Left colon (tissue), 2 donors: ENCODE results near the gene BATF2. TPM values are rescaled to one million over a fixed set of nuclear protein-coding genes. Genes with fewer than 3 reads are reported as not detected.
A peak's percentile ranks its signal among the peaks of the same experiment; 100 is the strongest.
"Not testable (repeated sequence)": the region's sequence is repeated elsewhere in the genome, so short reads cannot be mapped to it uniquely, and the experiment has no call there.

Experiments used
- ATAC-seq: fragments of 200-7000 bp; cut with Tn5 transposase; one replicate; pipeline ENCODE4 v1.9.1; 2020; ENCODE audit warnings: mild to moderate bottlenecking, moderate library complexity
- DNase-seq, 2 donors: peaks; one replicate each; pipeline ENCODE4 v3.0.0-alpha.2; 2020
- intact Hi-C, 2 donors: fragments of 100-400 bp; cut with DNase I in 1 of 2; cut with micrococcal nuclease in 1 of 2; formaldehyde crosslinking; loops; one replicate each; pipeline versions ENCODE4 v1.11.2 to v1.14.0; 2022; cut with DNase I, micrococcal nuclease
- microRNA-seq, 2 donors: library from miRNA; unstranded; fragments of <30 nt; microRNA quantifications; one replicate each; pipeline versions ENCODE4 v1.1.0 to v1.2.0, GENCODE V29; 2020
- total RNA-seq, 2 donors: library from RNA; stranded (reverse); fragmentation: NEBNext Ultra II Directional; extraction: Animal tissue kit (Norgen Biotek cat#: 25700); gene quantifications; one replicate each; pipeline ENCODE4 v1.2.1, GENCODE V29; 2021
- donor health status: DM: no; HTN: no; CAD: no.
- donor health status: DM: yes; HTN: yes; CAD: no.

BATF2 gene
- total RNA-seq, 2 donors from 2014 or later, result 17.4 to 17.6 TPM

DNA sequence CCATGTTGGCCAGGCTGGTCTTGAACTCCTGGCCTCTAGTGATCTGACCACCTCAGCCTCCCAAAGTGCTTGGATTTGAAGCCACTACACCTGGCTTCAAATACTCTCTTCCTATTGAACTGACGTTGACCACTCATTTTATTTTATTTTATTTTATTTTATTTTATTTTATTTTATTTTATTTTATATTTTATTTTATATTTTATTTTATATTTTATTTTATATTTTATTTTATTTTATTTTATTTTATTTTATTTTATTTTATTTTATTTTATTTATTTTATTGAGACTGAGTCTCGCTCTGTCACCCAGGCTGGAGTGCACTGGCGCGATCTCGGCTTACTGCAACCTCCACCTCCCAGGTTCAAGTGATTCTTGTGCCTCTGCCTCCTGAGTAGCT, 13.4 kb downstream of the BATF2 start:
- intact Hi-C loops, result loop anchor here in 1 of 2 donors (10.0 kb wide), 1 partner anchor 49 kb away; the partner anchor contains the start of gene GPHA2
- ATAC-seq, DNase-seq: not testable (repeated sequence)

DNA sequence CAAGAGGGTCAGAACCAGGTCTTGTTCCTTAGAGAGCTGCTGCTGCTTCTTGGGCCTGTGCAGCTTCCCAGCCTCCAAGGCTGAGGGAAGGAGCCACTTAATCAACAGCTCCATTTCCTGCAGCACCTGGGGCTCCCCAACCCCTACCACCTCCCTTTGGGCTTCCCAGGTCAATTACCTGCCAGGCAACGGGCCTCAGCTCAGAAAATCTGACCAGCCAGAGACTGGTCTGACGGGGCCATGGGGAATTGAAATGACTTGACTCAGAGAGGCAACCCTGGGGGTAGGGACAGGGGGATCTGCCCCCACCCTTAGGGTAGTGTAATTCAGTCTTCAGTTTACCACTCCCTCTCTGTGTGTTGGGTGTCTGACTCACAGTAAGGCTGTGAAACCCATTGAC, 20.1 kb downstream of the BATF2 start:
- DNase-seq, result no peak
- no peak for ATAC-seq
- intact Hi-C loops, result no loop called here

DNA sequence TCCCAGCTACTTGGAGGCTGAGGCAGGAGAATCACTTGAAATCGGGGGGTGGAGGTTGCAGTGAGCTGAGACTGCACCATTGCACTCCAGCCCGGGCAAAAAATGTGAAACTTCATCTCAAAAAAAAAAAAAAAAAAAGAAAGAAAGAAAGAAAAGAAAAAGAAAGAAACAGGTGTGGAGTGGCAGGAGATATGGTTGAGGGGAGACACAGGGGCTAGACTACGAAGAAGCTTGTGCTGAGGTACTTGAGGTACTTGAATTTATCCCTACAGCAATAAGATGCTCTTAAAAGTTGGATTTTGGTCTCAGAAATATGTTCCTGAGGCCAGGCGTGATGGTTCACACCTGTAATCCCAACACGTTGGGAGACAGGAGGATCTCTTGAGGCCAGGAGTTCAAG, 22.6 kb downstream of the BATF2 start:
- no peak for DNase-seq
- intact Hi-C loops, result no loop called here
- no peak for ATAC-seq

DNA sequence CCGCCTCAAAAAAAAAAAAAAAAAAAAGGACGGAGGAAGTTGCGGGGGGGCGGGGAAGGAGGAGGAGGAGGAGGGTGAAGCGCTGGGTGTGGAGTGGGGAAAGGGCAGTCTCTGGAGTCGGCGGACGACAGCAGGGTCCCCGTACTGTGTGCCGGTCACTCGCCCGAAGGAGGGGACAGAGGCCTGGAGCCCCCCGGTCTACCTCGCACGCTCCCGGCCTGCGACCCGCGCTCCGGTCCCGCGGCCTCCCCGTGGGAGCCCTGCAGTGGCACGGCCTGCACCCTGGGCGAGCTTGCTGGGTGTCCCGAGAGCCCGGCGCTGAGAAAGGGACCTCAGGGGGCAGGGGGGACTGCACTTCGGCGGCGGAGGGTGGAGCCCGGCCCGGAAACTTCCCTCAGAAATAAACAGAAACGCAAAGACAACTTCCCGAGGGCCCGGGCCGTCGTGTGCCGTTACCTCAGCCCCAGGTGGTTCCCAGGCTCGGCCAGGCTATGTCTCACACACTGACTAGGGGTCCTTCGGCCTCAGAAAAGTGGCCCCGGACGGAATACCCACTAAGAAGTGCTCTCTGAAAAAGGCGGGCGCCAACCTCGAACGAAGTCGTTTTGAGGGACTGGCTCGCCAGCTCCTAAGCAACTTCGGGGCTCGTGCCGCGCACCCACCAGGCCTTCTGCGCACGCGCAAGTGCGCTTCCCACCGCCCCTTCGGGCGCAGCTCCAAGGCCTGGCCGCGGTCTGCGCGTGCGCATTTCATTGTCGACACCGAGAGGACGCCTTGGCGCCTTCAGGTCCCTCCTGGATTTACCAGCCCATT, 25.1 kb downstream of the BATF2 start, which contains the start of gene MAJIN:
Gene MAJIN (minus strand): TSS at position 688 of the 813 bp plus-strand sequence. CDS start 12,703 bp downstream, outside the sequence.
- DNase-seq, result peak; percentile 83 to 92
- ATAC-seq, result peak; percentile 51
- intact Hi-C loops, result no loop called here

DNA sequence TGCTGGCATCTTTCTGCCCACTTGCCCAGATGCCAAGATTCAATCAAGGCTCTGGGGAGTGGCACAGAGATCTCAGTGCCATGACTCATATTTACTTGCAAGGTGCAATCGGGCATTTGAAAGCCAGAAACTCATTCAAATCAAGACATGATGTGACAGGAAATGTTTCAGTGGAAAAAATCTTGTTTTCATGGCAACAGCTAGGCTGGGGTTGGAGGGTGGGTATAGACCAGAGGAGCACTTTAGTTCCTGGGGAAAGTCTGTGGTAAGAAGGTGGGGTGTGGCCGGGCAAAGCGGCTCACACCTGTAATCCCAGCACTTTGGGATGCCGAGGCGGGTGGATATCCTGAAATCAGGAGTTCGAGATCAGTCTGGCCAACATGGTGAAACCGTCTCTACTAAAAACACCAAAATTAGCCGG, 26.0 kb downstream of the BATF2 start:
- ATAC-seq (peak; percentile 57), DNase-seq (peak in 1 of 2 donors; percentile 45)
- intact Hi-C loops, result no loop called here

DNA sequence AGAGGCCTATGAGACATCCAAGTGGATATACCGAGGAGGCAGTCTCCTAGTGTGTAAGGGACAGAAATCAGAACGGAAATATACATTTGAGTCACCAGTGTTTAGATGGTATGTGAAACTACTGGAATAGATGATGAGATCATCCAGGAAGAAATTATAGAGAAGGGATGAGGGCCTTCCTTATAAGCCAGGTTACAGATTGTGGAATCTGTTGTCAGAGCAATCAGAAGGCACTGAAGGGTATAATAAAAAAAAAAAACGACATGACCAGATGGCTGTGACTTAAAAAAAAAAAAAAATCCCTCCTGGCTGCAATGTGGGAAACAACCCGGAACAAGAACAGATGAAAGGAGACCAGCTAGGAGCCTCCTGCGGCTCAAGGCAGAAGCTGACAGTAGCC, 27.6 kb downstream of the BATF2 start:
- intact Hi-C loops, result no loop called here
- DNase-seq (peak in 1 of 2 donors; percentile 24), ATAC-seq (peak; percentile 92)

DNA sequence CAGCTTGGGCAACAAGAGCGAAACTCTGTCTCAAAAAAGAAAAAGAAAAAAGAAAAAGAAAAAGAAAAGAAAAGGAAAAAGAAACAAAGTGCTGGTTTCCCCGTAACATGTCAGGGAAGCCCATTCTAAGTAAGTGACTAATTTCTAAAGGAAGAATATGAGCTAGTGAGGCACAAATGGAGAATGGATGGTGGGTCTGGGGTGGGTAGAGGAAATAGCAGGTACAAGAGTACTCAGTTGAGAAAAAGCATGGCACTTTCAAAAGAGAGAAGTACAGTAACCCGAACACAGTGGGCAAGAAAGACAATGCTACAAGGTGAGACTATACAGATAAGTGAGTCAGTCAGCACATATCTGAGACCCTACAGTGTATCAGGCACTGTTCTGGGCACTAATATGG, 29.4 kb downstream of the BATF2 start:
- ATAC-seq (no peak), DNase-seq (no peak)
- intact Hi-C loops, result no loop called here

DNA sequence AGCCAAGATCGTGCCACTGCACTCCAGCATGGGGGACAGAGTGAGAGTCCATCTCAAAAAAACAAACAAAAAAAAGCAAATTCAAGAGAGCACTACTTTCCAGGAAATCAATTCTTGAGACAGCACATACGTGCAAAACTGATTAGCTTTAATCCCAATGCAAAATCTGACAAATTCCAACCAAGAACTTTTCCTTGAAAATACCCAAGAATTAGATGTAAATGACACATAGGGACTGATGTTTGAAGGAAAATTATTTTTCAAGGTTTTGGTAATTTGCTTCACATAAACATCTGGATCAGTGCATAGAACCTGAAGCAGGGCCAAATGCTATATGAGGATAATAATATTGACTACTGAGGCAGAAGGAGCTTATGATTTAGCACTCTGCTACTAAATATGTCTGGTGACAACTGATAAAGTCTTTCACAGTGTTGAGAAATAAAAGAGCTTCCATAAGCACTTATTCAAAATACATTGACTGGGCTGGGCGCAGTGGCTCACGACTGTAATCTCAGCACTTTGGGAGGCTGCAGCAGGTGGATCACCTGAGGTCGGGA, 33.6 kb downstream of the BATF2 start:
- DNase-seq, result no peak
- no peak for ATAC-seq
- intact Hi-C loops, result no loop called here

DNA sequence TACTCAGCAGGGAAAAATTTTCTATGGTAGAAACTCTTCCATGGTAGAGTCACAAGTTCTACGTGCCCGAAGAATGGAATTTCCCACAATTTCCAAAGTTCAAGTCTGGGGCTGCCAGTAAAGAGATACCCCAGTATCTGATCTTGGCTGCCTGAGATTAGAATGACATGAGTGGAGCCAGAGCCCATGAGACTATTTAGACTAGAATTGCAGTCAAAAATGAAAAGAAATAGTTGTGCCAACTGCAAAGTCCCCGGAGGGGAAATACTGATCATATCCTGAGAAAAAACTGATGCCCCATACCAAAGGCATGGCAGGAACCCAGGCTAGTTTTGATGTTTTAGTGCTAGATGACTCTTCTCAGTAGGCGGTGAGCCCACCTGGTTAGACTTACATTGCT, 36.1 kb downstream of the BATF2 start:
- no peak for ATAC-seq
- no peak for DNase-seq
- intact Hi-C loops, result no loop called here

DNA sequence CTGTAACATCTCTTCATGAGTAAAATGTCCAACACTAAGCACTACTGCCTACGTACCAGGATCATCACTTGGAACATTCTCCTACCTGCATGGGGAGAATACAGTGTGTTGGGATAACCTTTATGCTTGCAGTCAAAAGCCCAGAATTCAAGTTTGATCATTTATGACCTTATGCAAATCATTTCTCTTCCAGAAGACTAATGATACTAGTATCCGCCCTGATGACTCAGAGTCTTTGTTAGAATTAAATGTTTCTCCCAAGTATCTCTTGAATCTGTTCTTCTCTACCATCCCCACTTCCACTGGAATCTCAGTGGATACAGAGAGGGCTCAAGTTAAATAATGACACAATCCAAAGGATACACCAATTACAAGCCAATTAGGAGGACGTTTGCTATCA, 37.3 kb downstream of the BATF2 start:
- no peak for DNase-seq
- intact Hi-C loops, result no loop called here
- ATAC-seq, result no peak

DNA sequence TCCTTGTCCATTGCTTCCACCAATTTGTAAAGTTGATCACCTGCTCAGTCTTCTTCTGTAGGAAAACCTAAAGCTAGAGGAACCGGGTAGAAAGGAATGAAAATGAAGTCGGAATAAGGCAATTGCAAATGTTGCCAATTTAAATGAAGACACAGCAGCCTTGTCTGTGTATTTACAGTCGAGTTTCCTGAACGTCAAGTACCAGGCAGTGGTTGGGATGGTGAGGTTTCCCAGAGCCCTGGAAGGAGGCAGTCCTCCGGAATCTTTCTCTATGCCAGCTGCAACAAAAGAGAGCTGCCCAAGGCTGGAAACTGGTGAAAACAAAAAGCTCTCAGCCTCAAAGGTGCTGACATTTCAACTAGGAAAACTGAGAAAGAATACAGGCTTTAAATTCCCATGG, 42.6 kb downstream of the BATF2 start:
- DNase-seq (no peak), ATAC-seq (no peak)
- intact Hi-C loops, result no loop called here

DNA sequence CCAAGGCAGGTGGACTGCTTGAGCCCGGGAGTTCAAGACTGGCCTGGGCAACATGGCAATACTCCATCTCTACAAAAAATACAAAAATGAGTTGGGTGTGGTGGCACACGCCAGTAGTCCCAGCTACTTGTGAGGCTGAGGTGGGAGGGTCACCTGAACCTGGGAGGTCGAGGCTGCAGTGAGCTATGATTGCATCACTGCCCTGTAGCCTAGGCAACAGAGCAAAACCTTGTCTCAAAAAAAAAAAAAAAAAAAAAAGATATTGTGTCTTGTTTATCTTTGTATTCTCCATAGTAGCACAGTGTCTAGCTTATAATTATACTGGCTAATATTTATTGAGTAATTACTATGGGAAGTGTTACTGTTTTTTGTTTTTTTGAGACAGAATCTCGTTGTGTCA, 45.2 kb downstream of the BATF2 start:
- DNase-seq, result no peak
- ATAC-seq, result no peak
- intact Hi-C loops, result no loop called here

DNA sequence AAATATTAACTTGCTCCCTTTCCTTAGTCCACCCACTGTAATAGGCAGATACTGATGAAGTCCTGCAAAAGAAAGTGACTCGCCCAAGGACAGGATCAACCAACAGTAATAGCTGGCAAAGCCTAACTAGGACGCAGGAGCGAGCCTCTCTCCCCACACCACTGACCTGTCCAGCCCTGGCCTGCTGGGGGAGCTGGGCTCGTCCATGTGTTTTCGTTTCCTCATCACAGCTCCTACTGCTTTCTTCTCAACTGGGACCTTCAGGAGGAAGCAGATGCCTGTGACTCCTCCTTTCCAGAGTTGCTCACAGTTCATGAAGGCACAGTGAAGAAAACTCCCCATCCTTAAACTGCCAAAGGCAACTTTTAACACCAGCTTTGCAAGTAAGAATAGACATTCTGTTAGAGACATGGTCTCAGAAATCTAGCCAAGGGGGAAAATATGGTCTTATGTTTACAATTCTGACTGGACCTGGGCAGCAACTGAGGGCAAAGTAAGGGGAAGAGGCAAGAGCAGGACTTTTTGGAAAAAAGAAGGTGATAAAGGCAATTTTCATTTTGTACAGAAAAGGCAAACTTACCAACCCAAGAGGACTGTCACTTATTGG, 49.5 kb downstream of the BATF2 start:
- DNase-seq (no peak), ATAC-seq (no peak)
- intact Hi-C loops, result no loop called here

Small RNA genes within 50 kb of the gene (microRNA-seq; reads per million reads assigned to microRNA genes)
- gene MIR6879, result 0.53 to 4.1 reads per million in 2 donors

Other genes with a start within 250 kb of the BATF2 start
- gene PYGM, start 237.0 kb downstream of the BATF2 start, total RNA-seq, result 1 to 10 TPM in 1 of 2 donors, under 1 TPM in 1; 0.67 to 3.0 TPM
- gene SF1, start 218.4 kb downstream of the BATF2 start, total RNA-seq, result 100 to 1,000 TPM; 201 to 216 TPM
- gene MAP4K2, start 193.8 kb downstream of the BATF2 start, total RNA-seq, result 10 to 100 TPM in 1 of 2 donors, 1 to 10 TPM in 1; 7.3 to 13.9 TPM
- gene MEN1, start 186.4 kb downstream of the BATF2 start, total RNA-seq, result 10 to 100 TPM; 21.0 to 25.5 TPM
- 10 to 100 TPM; 44.5 to 45.5 TPM for gene CDC42BPG, start 152.3 kb downstream of the BATF2 start, total RNA-seq
- gene EHD1, start 118.3 kb downstream of the BATF2 start, total RNA-seq, result 10 to 100 TPM; 76.1 to 91.5 TPM
- 10 to 100 TPM; 25.3 to 43.4 TPM for gene ATG2A, start 79.8 kb downstream of the BATF2 start, total RNA-seq
- 10 to 100 TPM; 25.1 to 39.6 TPM for gene PPP2R5B, start 72.3 kb downstream of the BATF2 start, total RNA-seq
- gene GPHA2, start 61.1 kb downstream of the BATF2 start, total RNA-seq, result not detected
- not detected for gene MAJIN, start 24.9 kb downstream of the BATF2 start, total RNA-seq
- 10 to 100 TPM; 59.1 to 60.3 TPM for gene ARL2, start 17.2 kb upstream of the BATF2 start, total RNA-seq
- gene SNX15, start 30.5 kb upstream of the BATF2 start, total RNA-seq, result 10 to 100 TPM; 38.9 to 41.4 TPM
- 10 to 100 TPM; 11.1 to 11.6 TPM for gene SAC3D1, start 44.2 kb upstream of the BATF2 start, total RNA-seq
- gene NAALADL1, start 61.6 kb upstream of the BATF2 start, total RNA-seq, result 10 to 100 TPM in 1 of 2 donors, 1 to 10 TPM in 1; 7.8 to 34.1 TPM
- 1 to 10 TPM; 3.0 to 7.3 TPM for gene CDCA5, start 87.1 kb upstream of the BATF2 start, total RNA-seq
- 10 to 100 TPM; 45.3 to 45.6 TPM for gene ZFPL1, start 87.3 kb upstream of the BATF2 start, total RNA-seq
- 100 to 1,000 TPM; 174 to 186 TPM for gene VPS51, start 99.2 kb upstream of the BATF2 start, total RNA-seq
- 10 to 100 TPM; 24.6 to 36.0 TPM for gene TM7SF2, start 114.9 kb upstream of the BATF2 start, total RNA-seq
- 1 to 10 TPM; 7.3 to 9.7 TPM for gene ZNHIT2, start 120.7 kb upstream of the BATF2 start, total RNA-seq
- gene FAU, start 125.2 kb upstream of the BATF2 start, total RNA-seq, result 100 to 1,000 TPM; 701 to 737 TPM
- gene MRPL49, start 125.3 kb upstream of the BATF2 start, total RNA-seq, result 10 to 100 TPM; 47.0 to 54.5 TPM
- gene SYVN1, start 137.5 kb upstream of the BATF2 start, total RNA-seq, result 10 to 100 TPM; 64.5 to 70.4 TPM
- gene SPDYC, start 173.3 kb upstream of the BATF2 start, total RNA-seq, result not detected
- 100 to 1,000 TPM; 316 to 367 TPM for gene CAPN1, start 185.0 kb upstream of the BATF2 start, total RNA-seq